Stimulated activated naive CD4-positive, alpha-beta T cell treated with Interleukin-2 at 50 U/mL for 16 hours (primary cell): Measurements from ENCODE around the gene IQCE.
"Not testable (repeated sequence)": the region's sequence is repeated elsewhere in the genome, so short reads cannot be mapped to it uniquely, and the experiment has no call there.

Source experiments
- DNase-seq: peaks from one replicate; lab custom pipeline; 2025; lab: John Stamatoyannopoulos, UW

IQCE gene

DNA sequence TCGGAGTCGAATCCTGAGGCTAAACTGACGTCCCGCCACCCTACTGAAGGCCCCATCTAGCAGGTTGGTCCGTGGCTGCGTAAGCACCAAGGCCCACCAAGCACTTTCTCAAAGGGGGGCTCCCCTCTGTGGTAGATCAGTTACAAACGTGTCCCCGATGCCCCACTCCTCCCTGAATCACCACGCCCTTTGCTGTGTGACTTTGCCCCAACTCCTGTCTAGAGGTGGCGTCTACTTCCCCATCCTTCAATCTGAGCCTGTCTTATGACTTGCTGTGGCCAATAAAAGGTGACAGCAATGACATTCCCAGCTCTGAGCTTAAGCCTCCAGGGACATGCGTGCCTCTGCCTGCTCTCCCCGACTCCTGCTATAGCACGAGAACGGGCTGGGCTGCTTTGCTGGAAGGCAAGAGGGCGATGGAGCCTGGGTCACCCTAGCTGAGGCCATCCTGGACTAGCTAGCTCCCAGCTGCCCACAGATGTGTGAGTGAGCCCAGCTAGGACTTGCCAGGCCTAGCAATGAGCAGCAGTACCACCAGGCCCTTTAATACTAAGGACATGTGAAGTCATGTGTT is 26.5 kb upstream of the IQCE start:
- not testable (repeated sequence) for DNase-seq

GRCh38 chr7:2532816-2533215 is 26.0 kb upstream of the IQCE start:
- not testable (repeated sequence) for DNase-seq

GRCh38 chr7:2533566-2533965 is 25.2 kb upstream of the IQCE start:
- DNase-seq: not testable (repeated sequence)

DNA sequence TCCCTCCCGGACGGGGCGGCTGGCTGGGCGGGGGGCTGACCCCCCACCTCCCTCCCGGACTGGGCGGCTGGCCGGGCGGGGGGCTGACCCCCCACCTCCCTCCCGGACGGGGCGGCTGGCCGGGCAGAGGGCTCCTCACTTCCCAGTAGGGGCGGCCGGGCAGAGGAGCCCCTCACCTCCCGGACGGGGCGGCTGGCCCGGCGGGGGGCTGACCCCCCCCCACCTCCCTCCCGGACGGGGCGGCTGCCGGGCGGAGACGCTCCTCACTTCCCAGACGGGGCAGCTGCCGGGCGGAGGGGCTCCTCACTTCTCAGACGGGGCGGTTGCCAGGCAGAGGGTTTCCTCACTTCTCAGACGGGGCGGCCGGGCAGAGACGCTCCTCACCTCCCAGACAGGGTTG is 24.6 kb upstream of the IQCE start:
- not testable (repeated sequence) for DNase-seq

DNA sequence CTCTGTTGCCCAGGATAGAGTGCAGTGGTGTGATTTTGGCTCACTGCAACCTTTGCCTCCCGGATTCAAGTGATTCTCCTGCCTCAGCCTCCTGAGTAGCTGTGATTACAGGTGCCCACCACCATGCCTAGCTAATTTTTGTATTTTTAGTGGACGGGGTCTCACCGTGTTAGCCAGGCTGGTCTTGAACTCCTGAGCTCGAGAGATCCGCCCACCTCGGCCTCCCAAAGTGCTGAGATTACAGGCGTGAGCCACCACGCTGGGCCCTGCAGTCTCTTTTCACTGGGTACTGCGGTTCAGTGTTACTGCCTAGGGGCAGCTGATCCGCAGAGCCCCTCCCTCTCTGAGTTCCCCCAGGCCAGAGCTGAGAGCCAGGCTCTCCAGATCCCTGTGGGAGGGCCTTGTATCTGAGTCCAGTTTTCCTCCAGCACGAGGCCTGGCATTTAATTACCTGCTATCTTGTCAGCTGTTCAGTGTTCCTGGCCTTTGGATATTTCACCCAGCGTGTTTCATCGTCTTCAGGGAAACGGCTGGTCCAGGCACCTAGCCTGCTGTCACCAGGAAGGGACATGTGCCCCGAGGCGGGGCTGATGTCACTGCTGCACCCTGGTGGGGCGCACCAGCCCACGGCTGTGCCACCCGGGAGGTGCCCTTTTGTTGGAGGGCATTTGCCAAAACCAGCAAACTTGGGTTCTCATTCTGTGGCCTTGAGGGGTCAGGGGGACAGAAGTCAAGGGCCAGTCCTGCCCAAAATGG is 22.7 kb upstream of the IQCE start:
- not testable (repeated sequence) for DNase-seq

DNA sequence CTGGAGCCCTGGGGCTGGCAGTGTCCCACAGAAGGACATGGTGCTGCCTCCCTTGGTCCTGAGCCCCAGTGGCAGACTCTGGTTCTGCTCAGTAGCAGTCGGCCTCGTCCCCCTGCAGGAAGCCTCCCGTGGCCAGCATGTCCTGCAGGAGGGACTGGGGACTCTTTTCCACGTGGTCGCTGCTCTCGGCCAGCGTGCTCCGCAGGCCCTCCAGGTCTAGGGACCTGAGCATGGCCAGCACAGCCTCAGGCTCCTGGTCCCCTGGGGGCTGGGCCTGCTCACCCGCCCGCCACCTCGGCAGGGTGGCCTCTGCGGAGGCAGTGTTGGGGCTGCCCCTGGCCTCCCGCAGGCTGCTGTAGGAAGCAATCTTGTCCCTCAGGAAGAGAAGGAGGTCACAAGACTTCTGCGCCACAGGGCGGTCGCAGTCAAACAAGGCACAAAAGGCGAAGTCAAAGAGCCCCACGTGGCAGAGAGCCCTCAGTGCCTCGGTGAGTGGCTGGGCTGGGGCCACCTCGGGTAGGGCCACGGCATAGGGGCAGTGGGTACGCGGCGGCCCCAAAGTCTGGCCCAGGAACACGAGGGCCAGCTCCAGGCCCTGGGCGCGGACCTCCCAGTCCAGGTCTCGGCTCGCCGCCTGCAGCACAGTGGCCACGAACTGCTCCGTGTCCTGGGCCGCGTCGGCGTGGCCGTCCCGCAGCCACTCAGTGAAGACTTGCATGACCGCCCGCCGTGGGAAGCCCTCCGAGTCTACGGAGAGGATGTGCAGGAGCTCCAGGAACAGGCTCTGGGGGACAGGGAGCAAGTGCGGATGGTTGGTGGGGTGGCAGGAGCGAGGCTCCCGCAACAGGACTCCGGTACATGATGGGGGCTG is 20.6 kb upstream of the IQCE start:
- no peak for DNase-seq

DNA sequence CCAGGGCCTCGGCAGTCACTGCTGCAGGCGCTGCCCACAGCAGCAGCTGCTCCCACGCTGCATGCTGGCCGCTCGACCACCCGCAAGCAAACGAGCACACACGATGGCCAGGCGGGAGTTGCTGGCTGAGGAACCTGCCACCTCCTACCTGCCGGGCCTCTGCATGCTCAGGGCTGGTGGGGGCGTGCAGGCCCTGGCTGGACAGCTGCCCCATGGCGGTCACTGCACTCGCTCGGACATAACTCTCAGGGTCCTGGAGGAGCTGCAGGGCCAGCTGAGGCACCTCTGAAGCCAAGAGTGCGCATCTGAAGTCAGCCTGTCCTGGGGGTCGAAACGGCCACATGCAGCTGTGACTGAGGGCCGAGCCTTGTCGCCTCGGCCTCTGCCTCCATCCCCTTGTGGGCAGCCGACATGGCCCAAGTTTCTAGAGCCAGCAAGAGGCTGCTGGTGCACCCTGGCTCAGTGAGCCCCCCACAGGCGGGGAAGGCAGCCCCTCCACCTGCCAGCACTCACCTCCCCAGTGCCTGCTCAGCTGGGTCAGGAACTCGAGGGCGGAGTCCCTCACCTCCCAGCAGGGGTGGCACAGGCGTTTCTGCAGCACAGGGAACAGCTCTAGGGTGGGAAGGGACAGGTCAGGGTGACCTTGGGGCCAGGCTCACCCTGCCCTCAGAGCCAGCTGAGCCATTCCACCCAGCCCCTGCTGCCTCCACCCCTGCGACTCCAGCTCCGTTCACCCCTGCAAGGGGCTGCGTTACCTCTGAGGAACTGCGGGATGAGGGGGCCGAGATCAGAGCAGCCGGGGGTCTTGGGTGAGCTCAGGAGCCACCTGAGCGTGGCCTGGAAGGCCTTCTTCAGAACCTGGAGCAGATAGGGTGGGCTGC is 19.5 kb upstream of the IQCE start:
- DNase-seq: no peak

DNA sequence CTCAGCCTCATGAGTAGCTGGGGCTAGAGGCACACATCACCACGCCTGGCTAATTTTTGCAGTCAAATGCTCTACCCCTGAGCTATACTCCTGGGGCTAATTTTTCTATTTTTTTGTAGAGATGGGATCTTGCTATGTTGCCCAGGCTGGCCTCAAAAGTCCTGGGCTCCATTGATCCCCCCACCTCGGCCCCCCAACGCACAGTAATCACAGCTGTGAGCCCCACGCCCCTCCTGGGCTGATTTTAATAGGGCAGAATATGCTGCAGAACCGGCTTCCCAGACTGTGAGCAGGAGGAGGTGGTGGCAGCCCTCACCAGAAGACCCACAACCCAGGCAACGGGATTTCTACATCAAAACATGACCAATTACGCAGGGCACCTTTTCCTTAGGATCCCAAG is 18.6 kb upstream of the IQCE start:
- DNase-seq: no peak

DNA sequence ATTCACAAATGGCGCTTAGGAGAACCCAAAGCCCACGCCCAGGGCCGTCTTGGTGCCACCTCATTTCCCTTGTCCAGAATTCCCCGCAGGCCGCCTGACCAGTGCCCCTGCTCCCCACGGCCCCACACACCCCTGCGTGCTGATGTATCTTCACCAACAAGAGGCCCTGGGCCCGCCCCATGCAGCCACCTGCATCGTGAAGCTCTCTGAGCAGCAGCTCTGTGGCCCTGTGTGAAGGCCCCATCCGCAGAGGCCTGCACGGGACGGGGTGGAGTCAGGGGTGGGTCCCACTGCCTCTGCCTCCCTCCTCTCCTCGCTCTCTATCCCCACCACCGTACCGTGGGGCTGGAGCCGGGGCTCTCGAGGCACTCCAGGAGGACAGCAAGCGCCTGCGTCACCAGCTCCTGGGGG is 18.1 kb upstream of the IQCE start:
- no peak for DNase-seq

- DNase-seq: no peak
Observed at GRCh38 chr7:2541291-2542010, 17.3 kb upstream of the IQCE start.

DNA sequence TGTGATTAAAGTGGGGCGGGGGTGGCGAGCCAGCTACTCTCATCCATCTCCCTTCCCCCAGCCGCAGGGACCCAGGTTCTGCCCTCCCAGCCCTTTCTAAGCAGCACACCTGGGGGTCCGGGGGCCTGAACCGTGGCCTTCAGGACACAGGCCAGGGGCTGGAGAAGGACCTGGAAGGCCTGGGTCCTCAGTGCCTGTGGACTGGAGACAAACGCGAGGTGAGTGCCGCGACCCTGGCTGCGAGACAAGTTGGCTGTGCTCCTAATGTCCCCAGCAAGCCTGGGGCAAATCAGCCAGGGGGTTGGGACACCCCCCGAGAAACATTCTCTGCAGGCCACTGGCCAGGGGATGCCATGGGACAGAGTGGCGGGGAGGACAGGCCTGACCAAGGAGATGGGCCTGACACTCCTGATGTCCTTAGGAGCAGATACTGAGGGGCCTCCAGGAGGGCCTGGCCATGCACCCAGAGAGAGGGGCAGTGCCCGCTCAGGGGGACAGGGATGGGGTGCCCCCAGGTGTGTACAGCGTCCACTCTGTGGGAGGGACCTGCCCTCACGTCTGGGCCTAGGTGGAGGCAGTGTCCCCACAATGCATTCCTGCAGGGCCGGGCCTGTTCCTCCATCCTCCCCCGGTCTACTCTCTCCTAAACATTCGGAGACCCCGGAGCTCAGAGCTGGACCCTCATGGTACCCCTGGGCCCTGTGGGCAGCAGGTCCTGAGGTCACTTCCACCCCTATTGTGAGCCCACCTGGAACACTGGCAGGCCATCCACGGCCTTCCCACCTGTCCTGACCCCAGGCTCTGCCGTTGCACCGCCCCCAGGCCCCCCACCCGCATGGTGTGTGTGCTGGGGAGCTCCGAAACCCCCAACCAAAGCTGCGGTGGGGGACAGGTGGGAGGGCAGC is 16.5 kb upstream of the IQCE start:
- DNase-seq: no peak

DNA sequence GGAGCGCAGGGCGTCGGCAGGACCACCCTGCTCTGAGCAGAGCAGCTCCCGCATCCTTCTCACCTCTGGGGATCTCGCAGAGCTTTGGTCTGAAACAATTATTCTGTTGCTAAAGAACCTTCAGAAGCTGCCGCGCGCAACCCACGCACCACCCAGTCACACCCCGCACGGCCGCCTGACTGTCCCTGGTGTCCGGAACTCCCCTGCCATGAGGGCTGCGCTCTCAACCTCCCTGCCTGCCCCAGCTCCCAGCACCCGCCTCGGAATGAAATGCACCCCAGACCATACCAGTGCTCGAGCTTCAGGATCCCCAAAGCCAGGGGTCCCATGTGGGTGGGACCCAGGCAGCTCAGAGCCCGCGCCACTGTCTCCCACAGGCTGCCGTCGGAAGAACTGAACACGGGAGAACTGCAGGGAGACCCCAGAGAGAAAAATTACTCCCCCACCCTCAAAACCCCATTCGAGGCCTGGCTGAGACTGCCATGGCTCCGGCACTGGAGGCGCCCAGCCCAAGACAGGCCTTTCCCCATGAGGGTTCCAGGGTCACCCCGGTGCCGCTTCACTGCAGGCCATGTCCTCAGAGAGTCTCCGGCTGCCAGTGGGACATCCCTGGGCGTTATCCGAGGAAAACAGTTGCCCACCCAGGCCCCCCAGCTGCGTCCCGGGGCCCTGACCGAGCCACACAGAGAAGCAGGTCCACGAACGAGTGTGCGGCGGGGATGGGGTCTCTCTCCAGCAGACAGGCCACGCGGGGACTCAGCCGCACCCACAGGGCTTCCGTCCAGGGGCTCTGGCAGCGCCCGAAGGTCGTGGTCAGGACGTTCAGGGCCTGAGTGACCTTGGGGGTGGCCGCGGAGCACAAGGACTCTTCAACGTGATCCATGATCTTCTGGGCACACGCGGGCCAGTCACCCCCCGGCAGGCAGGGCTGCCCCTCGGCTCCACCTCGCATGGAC is 15.6 kb upstream of the IQCE start:
- no peak for DNase-seq

DNA sequence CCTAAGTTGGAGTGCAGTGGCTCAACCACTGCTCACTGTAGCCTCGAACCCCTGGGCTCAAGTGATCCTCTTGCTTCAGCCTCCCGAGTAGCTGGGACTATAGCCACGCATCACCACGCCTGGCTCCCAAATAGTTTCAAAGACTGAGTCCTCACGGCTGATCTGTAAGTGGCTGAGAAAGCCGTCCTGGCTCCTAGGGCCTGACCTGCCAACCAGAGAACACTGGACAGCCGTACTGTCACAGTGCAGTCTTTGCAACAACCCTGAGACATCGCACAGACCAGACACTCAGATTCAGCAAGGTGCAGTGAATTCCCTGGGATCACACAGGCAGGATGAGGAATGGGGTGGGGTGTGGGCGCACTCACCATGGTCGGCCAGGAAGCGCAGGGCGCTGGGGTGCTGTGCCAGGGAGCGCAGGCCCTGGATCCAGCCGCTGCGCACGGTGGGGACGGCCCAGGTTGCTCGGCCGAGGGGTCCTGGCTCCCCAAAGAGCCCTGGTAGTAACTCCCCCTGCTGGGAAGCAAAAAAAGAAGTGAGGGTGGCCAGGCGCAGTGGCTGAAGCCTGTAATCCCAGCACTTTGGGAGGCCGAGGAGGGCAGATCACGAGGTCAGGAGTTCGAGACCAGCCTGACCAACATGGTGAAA is 14.1 kb upstream of the IQCE start:
- no peak for DNase-seq

- no peak for DNase-seq
Observed at GRCh38 chr7:2545746-2546425, 12.9 kb upstream of the IQCE start.

- DNase-seq: no peak
Observed at GRCh38 chr7:2546776-2547586, 11.8 kb upstream of the IQCE start.

GRCh38 chr7:2551418-2551817 is 7.4 kb upstream of the IQCE start:
- no peak for DNase-seq

GRCh38 chr7:2553108-2553507 is 5.7 kb upstream of the IQCE start:
- DNase-seq: no peak
